Fibroblast of skin of left biceps (primary cell): ENCODE results near the gene HEMGN.

Source experiments
- DNase-seq, 2 experiments: peaks; one replicate each; pipeline ENCODE4 v3.0.0-alpha.2; 2013; ENCODE audit warnings: low read depth in 2 of 2

HEMGN gene

DNA sequence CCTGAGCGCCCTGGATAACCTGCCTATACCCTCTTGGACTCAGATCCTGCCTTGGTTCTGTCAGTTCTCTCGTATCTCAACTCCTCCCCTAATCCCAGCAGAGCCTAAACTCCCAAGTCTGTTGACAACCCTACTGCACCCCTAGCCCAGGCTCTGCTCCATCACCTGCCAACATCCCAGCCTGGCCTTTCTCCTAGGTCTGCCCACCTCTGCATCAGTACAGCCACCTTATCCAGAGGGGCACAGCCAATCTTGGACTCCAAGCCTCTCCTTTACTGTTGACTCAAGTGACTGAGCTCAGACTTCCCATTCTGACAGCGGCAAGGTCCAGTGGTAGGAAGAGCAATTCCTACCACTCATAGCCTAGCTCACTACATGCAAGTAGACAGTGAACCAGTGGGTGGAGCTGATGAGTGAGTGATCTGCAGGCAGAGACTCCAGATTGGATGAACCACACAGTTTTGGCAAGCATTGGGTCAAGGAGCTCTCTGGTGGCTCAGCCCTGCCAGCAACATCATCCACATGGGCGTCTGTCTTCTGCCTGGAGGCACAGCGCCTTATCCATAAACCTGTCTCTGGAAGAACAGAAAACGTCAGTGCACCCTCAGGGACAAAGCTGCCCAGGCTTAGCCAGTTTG lies 42.2 kb downstream of the HEMGN start:
- DNase-seq, result no peak

- peak; percentile 6 to 21 for DNase-seq
Measured at GRCh38 chr9:97895211-97895610, 42.8 kb downstream of the HEMGN start.

DNA sequence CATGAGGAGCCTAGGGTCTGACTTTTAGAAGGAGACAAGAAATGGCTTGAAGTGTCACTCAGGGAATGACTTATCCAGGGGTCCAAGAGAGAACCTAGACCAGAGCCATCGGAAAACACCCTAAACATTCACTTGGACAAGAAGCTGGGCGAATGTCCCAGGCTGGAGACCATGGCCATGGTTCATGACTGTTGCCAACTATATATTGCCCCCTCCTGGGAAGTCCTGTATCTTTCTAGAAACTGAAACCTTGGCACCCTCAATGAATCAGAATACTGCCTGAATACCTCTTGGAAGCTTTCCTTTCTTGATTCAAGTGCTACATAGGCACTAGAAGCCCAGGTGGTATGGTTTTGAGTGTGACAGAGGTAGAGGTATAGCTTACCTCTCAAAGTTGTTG lies 45.6 kb downstream of the HEMGN start:
- no peak for DNase-seq

DNA sequence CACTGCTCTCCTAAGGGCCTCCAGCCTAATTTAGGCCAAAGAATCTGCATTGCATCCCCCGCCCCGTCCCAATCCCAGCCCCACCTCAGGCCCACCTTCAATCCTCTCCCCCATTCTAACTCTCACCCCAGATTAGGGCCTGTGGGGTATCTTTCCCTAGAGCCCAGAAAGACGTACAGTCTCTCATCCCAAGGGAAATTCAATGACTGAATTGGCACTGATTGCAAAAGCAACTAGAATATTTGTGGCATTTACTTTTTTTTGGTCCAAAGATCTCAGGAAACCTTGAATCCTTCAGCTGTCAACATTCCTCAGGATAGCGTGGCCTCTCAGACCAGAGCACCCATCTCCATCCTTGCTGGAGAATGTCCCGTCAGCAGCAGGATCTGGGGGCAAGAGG lies 46.2 kb downstream of the HEMGN start:
- no peak for DNase-seq

GRCh38 chr9:97889941-97890887 lies 47.8 kb downstream of the HEMGN start:
- DNase-seq, result no peak

- no peak for DNase-seq
Measured at GRCh38 chr9:97880336-97880735, 57.6 kb downstream of the HEMGN start.
